Astrocyte of the spinal cord (primary cell): ENCODE measurements around the gene MAP3K4.

Source experiments
- DNase-seq: peaks from one replicate; pipeline ENCODE4 v3.0.0; 2011; ENCODE audit warnings: low read depth, low spot score
- H3K4me3 ChIP-seq: 2 replicates; pipeline ENCODE4 v1.5.1; 2011; ENCODE audit warnings: low read depth, mild to moderate bottlenecking, low read length, moderate library complexity
- in situ Hi-C: cut with HindIII; loops from 2 replicates; pipeline ENCODE4 v1.10.0; 2017; ENCODE audit warnings: low sequenced_read_pairs
- TF ChIP-seq, protein P1 (sequence below): IDR thresholded peaks from 2 replicates; pipeline ENCODE4 v1.5.1; 2012; ENCODE audit warnings: low read depth, mild to moderate bottlenecking, low read length, inconsistent platforms

Gene MAP3K4

DNA sequence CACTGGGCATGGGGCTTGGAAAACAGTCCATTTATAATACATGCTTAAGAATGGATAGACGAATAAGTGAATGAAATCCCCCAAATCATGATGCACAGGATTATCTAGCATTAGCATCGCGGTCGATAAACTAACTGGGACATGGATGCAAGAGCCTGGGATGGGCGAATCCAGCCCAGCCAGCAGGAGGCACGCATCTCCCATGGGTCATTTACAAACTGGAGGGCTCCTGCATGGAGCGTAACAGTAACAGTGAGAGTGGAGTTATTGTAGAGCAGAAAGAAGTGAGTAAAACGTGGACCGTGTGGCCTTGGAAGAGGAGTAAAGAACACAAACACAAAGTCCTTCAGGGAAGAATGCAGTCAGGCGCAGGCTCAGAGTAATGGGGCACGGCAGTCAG lies 145.8 kb downstream of the MAP3K4 start:
- DNase-seq: no peak
- TF ChIP-seq, protein P1, sequence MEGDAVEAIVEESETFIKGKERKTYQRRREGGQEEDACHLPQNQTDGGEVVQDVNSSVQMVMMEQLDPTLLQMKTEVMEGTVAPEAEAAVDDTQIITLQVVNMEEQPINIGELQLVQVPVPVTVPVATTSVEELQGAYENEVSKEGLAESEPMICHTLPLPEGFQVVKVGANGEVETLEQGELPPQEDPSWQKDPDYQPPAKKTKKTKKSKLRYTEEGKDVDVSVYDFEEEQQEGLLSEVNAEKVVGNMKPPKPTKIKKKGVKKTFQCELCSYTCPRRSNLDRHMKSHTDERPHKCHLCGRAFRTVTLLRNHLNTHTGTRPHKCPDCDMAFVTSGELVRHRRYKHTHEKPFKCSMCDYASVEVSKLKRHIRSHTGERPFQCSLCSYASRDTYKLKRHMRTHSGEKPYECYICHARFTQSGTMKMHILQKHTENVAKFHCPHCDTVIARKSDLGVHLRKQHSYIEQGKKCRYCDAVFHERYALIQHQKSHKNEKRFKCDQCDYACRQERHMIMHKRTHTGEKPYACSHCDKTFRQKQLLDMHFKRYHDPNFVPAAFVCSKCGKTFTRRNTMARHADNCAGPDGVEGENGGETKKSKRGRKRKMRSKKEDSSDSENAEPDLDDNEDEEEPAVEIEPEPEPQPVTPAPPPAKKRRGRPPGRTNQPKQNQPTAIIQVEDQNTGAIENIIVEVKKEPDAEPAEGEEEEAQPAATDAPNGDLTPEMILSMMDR: no peak
- H3K4me3 ChIP-seq: no peak overlapping the region
- in situ Hi-C loops: no loop called here

DNA sequence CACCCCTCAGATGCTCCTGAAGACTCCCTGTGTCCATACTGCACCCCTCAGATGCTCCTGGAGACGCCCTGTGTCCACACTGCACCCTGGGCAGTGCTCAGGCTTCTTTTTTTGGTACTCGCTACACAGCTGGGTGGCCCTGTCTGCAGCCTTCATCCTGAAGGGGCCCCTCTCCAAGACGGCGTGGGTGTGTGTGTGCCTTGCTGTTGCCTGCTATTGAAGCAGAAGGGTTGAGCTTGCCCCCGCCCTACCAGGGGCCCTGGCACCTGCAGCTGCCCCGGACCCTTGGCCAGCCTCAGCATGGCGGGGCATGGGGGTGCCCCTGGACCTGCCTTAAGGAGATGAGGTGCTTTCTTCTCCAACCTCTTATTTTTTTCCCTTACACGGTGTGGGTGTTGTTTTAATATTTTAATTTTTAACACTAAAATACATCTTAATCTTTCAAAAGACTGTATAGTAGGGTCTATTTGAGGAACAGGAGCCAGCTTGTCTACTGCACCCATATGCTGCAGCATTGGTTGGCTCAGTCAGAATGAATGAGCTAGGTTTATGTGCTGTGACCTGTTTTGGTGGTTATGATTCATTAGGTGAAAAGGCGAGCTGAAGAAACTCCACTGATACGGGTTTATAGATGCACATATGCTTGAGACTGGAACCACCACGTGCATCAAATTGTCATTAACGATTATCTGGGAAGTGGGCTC lies 146.4 kb downstream of the MAP3K4 start:
- DNase-seq: peak; percentile 32
- H3K4me3 ChIP-seq: no peak overlapping the region
- TF ChIP-seq, protein P1: no peak
- in situ Hi-C loops: no loop called here

DNA sequence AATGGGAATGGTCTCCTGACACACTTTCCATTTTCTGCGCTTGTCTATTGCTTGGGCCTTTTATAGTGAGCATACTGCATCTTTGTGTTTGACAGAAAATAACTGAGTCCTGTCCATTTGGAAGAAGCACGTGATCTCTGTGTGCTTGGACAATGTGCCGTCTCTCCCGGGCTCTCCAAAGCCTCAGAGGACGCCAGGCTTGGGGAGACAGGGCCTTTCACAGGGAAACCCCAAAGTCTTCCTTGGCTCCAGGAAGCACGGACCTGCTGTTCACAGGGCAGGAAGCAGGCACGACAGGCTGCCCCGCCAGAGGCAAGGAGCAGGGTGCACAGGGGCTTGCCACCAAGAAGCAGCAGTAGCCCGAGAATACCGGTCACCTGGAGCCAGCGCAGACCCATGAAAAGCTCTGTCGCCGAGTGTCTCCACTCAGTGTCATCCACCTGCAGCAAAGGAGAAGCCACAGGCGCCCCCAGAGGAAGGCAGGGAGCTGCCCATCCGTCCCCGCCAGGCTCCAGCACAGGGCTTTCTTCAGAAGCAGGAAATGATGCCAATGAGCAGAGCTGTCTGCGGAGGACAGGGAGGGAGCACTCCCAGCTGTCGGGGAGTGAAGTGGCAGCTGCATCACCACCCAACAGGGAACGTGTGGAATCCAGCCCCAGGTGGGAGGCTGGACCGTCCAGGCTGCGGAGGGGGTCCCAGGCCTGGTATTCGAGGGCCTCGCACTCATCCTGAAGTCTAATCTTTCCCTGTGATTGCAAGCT lies 147.2 kb downstream of the MAP3K4 start:
- in situ Hi-C loops: no loop called here
- TF ChIP-seq, protein P1: no peak
- no peak overlapping the region for H3K4me3 ChIP-seq
- DNase-seq: no peak

DNA sequence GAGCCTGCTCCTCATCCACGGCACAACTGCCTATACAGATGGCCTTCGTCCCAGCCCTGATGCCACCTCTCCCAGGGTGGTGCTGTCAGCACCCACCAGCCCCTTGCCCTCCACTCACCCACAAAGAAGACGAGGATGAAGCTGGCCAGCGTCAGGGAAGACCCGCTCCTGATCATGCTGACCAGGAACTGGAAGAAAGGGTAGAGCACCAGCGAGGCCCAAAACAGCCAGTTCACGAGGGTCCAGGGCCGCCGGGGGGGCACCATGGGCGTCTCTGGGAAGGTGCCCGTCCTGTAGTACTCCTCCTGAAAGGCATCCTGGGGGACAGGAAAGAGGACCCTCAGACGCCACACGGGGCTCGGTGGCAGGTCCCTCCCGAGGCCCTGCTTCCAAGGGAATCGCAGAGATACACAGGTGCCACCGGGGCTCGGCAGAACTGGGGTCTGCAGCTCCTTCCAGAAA lies 147.8 kb downstream of the MAP3K4 start:
- H3K4me3 ChIP-seq: no peak overlapping the region
- in situ Hi-C loops: no loop called here
- TF ChIP-seq, protein P1: no peak
- DNase-seq: no peak

DNA sequence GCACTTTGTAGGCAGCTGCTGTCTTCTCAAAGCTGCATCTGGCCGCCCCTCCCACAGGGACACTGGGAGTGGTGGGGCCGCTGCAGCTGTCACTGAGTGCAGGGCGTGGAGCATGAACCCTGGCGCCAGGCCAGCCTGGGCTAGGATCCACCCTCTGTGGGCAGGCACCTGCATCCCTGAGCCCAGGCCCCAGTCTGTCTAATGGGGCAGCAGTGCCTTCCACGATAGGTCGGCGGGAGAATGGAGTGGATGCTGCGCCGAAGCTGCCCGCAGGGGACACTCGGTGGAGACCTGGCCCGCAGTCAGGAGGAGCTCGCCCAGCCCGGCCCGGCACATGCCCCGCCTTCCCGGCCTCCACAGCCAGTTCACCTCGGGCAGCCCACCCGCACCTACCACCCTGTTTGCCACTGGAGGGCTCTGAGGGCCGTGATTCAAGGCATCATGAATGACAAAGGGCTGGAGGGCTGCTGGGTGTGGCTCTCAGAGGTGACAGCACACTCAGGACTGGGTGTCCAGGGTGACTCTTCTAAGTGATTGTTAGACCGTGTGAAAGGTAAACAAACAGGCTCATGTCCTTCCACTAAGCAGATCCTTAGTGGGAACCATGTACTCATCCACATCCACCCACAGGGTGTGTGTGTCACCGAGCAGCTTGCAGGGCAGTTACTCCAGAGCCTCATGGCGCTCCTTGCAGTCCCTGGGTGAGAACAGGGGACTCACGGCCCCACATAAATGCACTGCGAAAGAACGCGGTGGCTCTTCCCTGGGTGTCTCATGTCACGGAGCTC lies 148.4 kb downstream of the MAP3K4 start:
- TF ChIP-seq, protein P1: no peak
- in situ Hi-C loops: no loop called here
- DNase-seq: no peak
- H3K4me3 ChIP-seq: no peak overlapping the region

DNA sequence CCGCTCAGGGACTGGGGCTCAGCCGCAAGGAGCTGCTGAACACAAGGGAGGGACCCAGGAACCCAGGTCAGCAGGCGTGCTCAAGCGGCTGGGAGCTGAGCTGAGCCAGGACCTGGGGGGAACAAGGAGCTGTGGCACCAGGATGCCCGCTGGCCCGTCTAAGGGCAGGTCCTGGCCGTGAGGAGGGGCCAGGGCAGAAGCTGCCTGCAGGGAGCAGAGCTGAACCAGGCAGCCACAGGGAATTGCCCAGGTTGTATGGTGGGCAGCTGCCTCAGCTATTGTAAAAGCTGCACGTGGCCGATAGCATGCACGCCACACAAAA lies 148.9 kb downstream of the MAP3K4 start:
- no peak overlapping the region for H3K4me3 ChIP-seq
- DNase-seq: no peak
- TF ChIP-seq, protein P1: no peak
- in situ Hi-C loops: no loop called here
